SK-N-MC (cell line): ENCODE results near the gene PEBP1.

Experiments used
- DNase-seq: peaks from one replicate; pipeline ENCODE4 v3.0.0-alpha.2; 2011; ENCODE audit warnings: low read depth, low spot score
- H3K27ac ChIP-seq: fragments of 200-600 bp; sonication (generic); 2 replicates; pipeline ENCODE4 v1.5.1; 2016; ENCODE audit warnings: mixed run types
- H3K36me3 ChIP-seq: fragments of 200-600 bp; sonication (generic); 2 replicates; pipeline ENCODE4 v1.6.1; 2017; ENCODE audit warnings: antibody characterized with exemption, low read length, mixed read lengths; ENCODE audit not compliant: insufficient read depth
- H3K4me3 ChIP-seq: fragments of 200-600 bp; sonication (generic); 2 replicates; pipeline ENCODE4 v1.5.1; 2016
- H3K9ac ChIP-seq: fragments of 200-600 bp; sonication (generic); 2 replicates; pipeline ENCODE4 v1.8.0; 2017; ENCODE audit warnings: mixed run types, mixed read lengths; ENCODE audit not compliant: insufficient read length
- H3K9me3 ChIP-seq: fragments of 200-600 bp; sonication (generic); 2 replicates; pipeline ENCODE4 v1.6.1; 2017; ENCODE audit warnings: low read depth, mild to moderate bottlenecking, antibody characterized with exemption, low read length, moderate library complexity, mixed read lengths
- EZH2 ChIP-seq: fragments of 200-600 bp; sonication (generic); IDR thresholded peaks from one replicate; pipeline ENCODE4 v1.6.1; 2017; ENCODE audit warnings: antibody characterized with exemption
- FOXP2 ChIP-seq: optimal IDR thresholded peaks from 2 replicates; pipeline ENCODE3; 2011; ENCODE audit warnings: mild to moderate bottlenecking, moderate library complexity; ENCODE audit not compliant: insufficient read depth; ENCODE audit errors: extremely low read length, control extremely low read depth
- POLR2AphosphoS5 ChIP-seq: IDR thresholded peaks from 2 replicates; pipeline ENCODE4 v1.6.1; 2012; ENCODE audit warnings: mild to moderate bottlenecking, low read depth, low read length, borderline replicate concordance

The PEBP1 gene

DNA sequence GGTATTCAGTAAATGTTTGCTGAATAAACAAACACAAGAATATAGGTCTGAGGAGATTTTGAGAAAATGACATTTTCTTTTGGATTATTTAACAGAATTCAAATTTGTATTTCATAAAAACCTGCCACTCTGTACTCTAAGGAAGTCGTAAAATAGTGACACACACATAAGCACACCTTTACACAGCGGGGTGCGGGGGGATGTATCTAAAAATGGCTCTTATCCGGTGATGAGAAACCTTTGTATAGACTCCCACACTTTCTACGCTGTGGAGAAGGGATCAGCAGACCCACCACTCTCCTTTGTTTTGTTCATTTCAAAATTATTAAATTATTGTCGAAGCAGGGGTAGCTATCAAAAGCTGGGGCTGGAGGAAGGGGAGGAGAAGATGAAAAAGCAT is 58.0 kb downstream of the PEBP1 start:
- TF ChIP-seq FOXP2 (no peak), EZH2 (no peak), POLR2AphosphoS5 (no peak)
- no peaks in the 10 kb centered on the region for H3K36me3 ChIP-seq
- H3K4me3 ChIP-seq = no peak overlapping the region
- H3K9ac ChIP-seq = no peak overlapping the region
- H3K9me3 ChIP-seq = no peaks in the 10 kb centered on the region
- no peak overlapping the region for H3K27ac ChIP-seq
- no peak for DNase-seq
